HG02884 (cell line): ENCODE measurements around the gene DSCAM.

Source experiments
- ATAC-seq: cut with Tn5 transposase; IDR thresholded peaks from one replicate; pipeline ENCODE4 v1.9.1; 2021; ENCODE audit warnings: mild to moderate bottlenecking, moderate library complexity; ENCODE audit not compliant: unreplicated experiment

Gene DSCAM

DNA sequence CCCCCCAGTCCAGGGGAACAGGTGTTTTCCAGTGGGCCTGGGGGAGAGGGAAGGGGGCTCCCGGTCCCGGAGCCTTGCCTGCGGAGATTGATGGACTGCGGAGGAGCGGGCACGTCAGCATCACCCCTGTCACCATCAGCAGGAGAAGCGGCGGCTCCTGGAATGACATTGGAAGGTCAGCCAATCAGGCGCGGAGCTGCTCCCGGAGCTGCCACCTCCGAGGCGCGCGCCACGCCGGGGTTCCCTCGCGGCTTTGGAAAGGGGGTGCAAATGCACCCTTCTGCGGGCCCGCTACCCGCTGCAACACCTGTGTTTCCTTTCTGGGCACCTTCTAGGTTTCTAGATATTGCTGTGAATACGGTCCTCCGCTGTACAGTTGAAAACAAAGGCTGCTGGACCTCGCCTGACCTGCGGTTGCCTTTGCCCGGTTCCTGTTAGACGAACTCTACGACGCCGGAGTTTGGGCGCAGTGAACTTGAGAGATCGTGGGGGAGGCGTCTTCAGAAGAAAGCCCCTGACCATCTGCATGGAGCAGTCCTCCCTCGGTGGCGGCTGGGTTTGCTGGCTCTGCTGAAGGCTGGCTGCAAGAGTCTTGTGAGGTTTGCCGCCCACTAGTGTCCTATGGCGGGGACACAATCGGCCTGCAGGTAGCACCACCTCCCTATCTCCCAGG is 5.3 kb downstream of the DSCAM start:
- ATAC-seq, result no peak

DNA sequence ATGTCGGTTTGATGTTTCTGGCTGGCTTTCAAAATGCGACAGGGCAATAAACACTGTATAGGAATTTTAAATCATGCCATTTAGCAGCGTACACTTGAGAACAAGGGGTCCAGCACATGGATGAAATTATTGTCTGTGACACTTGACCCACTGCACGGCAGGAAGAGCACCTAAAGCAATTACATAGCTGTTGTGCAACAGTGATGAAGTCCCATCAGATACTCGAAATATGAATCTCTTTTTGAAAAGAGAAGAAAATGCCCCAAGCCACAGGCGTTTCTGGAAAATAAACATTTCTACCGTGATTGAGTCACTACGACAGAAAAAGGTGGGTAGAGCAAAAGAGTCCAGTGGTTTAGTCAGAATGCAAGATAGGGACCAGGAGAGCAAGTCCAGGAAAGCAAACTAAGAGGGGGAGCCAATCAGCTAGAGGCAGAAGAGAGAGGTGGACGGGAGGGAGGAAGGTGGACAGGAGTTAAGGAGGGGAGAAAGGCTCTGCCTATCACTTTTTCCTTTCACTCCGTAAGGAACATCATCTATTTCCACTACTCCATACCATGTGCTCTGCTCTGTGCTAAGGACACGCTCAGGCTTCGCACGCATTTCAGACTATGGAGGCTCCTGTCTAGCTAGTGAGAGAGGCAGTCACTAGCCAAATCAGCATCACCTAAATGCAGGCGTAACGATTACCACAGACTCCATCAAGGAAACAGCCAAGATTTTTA is 6.4 kb downstream of the DSCAM start:
- ATAC-seq, result no peak

- no peak for ATAC-seq
Measured at GRCh38 chr21:40839521-40839920, 7.4 kb downstream of the DSCAM start.

DNA sequence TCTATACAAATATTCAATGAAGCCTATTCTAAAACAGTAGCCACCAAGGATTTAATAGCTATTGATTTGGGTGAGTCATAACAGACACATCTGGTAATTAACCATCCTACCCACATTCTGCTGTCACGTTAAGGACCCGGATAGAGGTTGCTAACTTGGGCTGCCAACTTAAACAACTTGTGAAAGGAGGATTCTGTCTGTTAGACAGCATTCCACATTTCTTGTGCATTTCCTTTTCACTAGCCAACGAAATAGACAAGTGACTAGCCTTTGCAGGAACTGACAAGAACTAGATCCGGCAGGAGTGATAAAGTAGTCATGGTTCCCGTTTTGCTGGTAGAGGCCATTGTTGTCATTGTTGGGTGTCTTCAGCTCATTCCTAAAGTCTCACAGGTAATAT is 9.5 kb downstream of the DSCAM start:
- ATAC-seq, result no peak

- no peak for ATAC-seq
Measured at GRCh38 chr21:40835184-40835694, 11.7 kb downstream of the DSCAM start.

DNA sequence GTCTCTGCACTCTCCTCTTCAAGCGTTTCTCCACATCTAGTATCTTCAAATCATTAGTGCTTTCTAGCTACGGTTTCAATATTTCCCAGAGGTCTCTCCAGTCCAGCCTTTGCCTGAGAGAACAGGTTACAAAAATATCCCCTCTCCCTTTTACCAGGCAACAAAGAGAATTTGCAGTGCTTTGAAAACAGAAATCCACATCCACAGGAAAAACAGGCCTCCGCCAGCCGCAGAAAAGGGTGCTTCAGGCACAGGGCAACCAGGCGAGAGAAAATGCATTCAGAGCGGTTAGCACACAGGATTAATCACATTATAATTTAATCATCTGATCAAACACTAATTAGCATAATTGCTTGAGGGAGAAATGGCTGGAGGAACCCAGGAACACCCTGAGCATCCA is 13.8 kb downstream of the DSCAM start:
- no peak for ATAC-seq

DNA sequence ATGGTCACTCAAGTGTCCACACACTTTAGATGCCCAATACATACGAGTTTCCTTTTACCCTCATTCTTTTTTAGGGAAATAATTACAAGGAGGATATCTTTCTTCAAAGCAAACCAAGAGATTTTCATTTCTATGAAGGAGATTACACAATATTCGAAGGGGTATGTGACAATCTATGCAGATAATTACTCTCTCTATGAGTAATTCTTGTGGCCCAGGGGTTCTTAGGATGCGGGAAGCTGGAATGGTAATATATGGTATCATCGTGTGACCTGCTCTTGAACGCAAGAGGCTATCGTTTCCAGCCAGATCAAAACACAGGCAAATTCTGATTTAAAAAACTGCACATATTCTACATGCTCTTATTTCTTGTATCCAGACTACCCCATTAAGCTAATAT is 14.6 kb downstream of the DSCAM start:
- ATAC-seq, result no peak

DNA sequence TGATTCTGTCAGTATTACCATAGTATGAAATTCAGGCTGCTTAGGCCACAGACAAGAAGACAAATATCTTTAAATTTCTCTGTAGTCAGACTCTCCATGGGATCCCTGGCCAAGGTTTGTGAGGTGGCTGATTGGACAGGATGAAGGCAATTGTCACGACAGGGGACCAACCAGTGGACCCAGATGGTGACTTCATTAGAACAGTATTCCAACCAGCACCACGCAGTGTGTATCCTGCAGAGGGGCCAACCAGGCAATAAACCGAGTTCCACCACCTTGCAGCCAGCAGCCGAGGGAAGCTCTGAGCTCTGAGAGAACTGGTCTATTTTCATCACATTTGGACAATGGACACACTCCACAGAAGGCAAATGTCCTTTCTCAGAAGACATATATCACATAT is 16.1 kb downstream of the DSCAM start:
- no peak for ATAC-seq

DNA sequence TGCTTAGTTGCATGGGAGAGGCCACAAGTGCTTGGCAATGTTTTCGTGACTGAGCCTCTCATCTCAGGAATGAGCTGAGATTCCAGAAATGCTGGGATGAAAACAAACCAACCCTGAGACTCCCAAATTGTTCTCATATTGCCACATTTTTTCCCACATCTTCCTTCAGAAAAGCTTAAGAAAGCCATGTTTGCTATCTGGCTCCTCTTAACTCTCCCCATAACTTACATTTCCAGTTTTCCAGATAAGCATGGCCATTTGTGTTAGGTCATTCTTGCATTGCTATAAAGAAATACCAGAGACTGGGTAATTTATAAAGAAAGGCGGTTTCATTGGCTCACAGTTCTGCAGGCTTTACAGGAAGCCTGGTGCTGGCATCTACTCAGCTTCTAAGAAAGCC is 17.2 kb downstream of the DSCAM start:
- ATAC-seq, result no peak

- ATAC-seq, result no peak
Measured at GRCh38 chr21:40829308-40829707, 17.6 kb downstream of the DSCAM start.

GRCh38 chr21:40827509-40827908 is 19.4 kb downstream of the DSCAM start:
- no peak for ATAC-seq

- no peak for ATAC-seq
Measured at GRCh38 chr21:40819071-40819900, 27.7 kb downstream of the DSCAM start.

DNA sequence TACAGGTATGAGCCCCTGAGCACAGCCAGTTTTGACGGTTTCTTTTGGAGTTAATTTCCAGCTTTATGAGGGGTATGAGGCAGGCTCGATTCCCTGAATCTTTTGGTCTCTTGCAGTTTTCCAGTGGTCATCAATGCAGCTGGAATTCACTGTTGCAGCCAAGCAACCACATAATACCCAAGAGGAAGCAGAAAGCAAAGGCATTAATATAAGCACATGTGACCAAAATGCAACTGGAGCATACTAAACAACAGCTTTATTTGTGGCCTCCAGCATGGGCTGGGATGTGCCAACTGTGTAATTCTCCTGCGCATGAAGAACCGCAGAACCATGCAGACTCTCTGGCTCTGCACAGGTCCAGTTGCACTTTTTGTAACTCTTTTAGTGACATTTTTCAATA is 33.0 kb downstream of the DSCAM start:
- ATAC-seq, result no peak

DNA sequence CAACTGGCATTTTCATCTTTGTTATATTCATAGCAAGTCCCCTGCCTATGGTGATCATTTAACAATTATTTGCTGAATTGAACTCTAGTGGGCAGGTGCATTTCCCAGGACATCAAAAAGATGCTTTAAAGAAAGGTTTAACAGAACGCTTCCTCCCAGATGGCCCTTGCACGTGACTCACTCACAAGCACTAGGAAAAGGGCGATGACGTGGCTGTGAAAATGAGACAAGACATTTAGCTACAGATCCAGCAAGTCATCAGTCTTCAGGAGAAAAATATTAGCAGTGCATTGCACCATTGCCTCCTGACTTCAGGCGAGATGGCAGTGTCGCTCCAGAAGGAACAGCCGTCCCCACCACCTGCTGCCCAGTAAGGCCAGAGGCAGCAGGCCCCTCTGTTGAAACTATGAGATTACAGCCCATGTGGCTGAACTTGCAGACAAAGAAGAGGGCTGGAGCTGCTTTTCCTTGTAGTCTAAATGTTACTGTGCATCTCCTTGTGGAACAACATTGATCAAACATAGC is 37.2 kb downstream of the DSCAM start:
- ATAC-seq, result no peak

DNA sequence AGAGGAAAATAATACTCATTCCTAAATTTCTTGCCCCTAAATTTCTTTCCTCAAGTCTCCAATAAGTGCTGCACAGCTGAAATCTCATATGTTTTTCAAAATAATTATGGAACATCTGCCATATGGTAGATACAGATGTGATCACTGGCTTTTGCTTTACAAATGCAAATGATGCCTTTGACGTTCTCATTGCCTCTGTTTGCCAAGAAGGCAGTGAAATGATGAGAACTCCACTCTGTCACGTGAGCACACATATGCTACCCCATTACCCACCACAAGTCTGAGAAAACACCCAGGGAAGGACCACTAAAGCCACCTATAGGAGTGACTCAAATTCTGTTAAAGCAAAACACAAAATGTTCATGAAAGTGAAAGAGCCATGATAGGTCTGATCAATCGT is 43.9 kb downstream of the DSCAM start:
- ATAC-seq, result no peak

DNA sequence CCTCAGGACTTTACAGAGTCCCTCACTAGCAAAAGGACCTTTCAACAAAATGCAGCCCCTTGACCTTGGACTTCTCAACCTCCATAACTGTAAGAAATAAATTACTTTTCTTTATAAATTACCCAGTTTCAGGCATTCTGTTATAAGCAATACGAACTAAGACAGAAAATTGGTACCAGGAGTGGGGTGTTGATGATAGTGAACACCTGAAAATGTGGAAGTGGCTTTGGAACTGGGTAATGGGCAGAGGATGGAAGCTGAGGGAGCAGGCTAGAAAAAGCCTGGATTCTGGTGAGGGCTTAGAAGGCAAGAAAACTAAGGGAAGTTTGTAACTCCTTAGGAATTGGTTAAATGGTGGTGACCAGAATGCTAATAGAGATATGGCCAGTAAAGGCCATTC is 46.8 kb downstream of the DSCAM start:
- ATAC-seq, result no peak

DNA sequence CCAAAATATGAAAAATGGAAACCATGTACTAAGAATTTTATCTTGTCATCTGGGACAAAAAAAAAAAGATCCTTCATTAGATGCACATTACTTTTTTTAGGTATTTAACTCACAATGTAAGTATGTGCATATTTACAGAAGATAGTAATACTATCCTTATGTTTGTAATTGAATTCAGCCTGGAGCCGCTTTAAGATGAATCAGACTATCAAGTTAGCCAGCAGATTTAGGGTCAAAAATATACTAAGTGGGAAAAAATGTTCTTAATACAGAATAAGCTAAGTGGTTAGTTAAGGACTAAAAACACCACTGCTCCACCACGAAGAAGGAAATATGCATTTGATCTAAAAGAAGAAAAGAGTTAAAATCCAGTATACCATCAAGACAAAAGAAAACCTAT is 49.1 kb downstream of the DSCAM start:
- no peak for ATAC-seq

DNA sequence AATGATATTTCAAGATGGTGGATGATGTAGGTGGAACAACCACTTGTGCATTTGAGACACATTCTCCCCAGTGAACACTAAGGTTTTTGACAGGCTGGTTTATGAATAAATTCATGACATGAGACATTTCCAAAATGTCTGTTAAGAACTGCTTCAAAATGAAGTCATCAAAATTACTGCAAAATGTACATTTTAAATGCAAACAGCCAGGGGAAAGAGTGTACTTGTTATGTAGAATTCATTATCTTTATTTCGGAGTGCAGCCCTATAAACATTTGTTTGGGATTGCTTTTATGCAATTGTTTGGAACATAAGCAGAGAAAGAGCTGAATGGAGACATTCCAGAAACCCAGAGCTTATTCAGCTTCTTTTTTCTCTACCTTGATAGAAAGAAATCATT is 49.5 kb downstream of the DSCAM start:
- ATAC-seq, result no peak

GRCh38 chr21:40796464-40796863 is 50.5 kb downstream of the DSCAM start:
- no peak for ATAC-seq

DNA sequence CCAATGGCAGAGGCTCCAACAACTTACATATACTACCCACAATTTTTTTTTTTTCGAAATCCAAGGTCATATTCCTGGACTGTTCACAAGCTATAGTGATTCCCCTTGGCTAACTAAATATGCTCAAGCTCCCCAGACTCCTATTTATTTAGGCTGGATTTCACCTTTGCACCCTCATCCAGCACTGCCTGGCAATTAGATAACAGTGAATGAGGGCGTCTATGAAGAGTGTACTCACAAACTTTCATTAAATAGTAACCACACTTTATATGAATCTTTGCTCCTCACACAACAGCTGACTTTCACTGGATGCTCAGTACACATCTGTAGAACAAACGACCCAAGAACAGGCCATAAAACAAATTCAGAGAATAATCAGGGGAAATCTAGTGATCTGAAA is 51.6 kb downstream of the DSCAM start:
- no peak for ATAC-seq

DNA sequence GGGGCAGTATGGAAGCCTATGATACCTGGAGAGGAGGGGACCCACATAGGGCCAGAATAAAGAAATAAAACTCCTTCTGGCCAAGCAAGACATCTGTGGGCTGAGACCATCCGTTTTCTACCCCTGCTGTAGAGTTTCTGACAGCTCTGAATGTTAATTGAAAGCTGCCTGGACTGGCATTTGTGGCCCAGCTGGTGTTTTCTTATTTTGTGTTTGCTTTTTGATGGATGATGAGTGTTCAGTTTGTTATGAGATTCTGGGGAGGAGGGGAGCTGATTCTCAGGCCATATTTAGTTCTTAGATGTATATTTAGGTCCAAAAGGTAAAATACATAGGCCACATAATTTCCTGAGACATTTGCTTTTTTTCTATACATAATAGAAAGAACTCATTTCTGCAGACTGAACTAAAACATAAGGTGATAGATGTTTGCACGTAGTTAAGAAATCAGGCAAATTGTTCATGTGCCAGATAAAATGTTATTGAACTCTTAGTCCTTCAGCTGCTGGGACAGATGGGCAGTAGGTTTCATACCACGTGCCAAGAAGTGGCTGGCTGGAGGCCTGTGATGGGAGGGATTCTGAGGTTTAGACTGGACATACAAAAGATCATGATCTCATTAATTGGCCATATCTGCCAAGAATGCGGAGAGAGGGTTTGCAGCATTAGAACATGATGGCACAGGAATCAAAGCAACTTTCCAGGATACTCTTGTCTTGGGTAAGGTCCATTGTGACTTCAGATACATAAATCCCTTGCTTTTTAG is 54.1 kb downstream of the DSCAM start:
- no peak for ATAC-seq
